Measurements from ENCODE around the gene MAP1B. TPM values are rescaled to one million over a fixed set of nuclear protein-coding genes. Genes with fewer than 3 reads are reported as not detected.

Gene MAP1B
- total and polyA plus RNA-seq, 2 donors from 2014 or later: 3.6 to 57.0 TPM

DNA sequence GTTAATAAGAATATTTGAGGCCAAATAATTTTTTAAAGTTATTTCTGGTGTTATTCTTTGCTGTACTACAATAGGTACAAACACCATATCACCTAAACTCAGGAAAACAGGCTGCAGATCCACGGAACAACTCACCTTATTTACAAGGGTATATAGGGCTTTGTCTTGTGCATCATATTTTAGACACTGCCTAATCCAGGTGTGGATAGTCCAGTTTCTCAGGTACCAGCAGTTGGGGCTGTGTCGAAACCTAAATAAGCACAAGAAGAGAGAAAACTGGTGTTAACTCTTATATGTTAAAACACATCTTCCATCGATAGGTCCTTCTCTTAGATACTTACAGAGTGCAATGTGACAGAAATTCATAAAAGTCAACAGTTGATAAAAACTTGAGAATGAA lies 130.6 kb downstream of the MAP1B start:
- FAIRE-seq (no peak), DNase-seq (no peak)
- H3K4me1 ChIP-seq (ENCODE audit: control insufficient read depth in 2 of 3, insufficient read depth in 2 of 3, low read depth in 1 of 3, low read length in 3 of 3): no peaks in the 10 kb centered on the region
- H3K27ac ChIP-seq (ENCODE audit: low read depth in 2 of 2, low read length in 2 of 2): no peak overlapping the region
- no peaks in the 10 kb centered on the region for H3K27me3 ChIP-seq (ENCODE audit: control insufficient read depth, insufficient read depth, low read length)
- H3K9me3 ChIP-seq (ENCODE audit: control insufficient read depth in 2 of 3, insufficient read depth in 1 of 3, low read length in 3 of 3): no peaks in the 10 kb centered on the region
- intact Hi-C loops (cut with DNase I): no loop called here
- no peak overlapping the region for H3K9ac ChIP-seq (ENCODE audit: low read length in 3 of 3)
- H3K4me3 ChIP-seq (ENCODE audit: low read length in 3 of 3): no peak overlapping the region
- TF ChIP-seq, protein P1, sequence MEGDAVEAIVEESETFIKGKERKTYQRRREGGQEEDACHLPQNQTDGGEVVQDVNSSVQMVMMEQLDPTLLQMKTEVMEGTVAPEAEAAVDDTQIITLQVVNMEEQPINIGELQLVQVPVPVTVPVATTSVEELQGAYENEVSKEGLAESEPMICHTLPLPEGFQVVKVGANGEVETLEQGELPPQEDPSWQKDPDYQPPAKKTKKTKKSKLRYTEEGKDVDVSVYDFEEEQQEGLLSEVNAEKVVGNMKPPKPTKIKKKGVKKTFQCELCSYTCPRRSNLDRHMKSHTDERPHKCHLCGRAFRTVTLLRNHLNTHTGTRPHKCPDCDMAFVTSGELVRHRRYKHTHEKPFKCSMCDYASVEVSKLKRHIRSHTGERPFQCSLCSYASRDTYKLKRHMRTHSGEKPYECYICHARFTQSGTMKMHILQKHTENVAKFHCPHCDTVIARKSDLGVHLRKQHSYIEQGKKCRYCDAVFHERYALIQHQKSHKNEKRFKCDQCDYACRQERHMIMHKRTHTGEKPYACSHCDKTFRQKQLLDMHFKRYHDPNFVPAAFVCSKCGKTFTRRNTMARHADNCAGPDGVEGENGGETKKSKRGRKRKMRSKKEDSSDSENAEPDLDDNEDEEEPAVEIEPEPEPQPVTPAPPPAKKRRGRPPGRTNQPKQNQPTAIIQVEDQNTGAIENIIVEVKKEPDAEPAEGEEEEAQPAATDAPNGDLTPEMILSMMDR (IDR thresholded peaks at IDR 0.05; ENCODE audit: borderline replicate concordance, extremely low read depth, insufficient read depth): no peak
- H3K36me3 ChIP-seq (ENCODE audit: control insufficient read depth in 2 of 3, insufficient read depth in 3 of 3, low read length in 3 of 3): peaks cover 0 to 4% (median 3%) of the 10 kb centered on the region in 3 donors

DNA sequence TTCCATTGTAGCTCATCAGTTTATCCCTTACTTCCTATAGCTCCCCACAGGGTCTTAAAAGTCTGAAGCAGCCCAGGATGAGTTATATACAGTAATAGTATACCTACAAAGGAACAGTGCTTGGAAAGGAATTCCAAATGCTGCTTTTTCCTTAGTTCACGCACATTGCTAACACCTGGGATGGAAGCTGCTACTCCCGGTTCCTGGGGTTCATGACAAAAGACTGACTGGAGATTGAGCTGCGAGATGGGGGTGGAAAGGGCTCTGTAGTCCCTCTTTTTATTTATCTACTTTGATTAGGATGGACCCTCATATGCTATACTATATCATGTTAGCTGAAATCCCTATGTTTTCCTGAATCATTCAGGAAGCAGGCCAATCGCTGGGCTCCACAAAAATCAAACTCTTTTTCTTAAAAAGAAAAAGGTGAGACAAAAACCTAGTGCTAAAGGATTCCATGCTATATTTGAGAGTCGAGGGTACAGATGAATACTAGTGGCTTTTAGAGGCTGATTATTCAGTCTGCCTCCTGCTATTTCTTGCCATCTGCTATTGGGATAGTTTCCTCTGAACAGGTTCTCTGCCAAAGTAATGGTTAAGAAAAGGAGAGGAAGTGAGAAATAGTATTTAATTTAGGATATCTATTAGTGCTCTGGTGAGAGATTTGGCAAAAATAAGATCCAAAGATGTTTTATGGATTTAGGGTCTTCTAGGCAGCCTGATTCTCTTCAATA lies 131.6 kb downstream of the MAP1B start:
- no peak for FAIRE-seq
- TF ChIP-seq, protein P1 (IDR thresholded peaks at IDR 0.05; ENCODE audit: borderline replicate concordance, extremely low read depth, insufficient read depth): no peak
- intact Hi-C loops (cut with DNase I): no loop called here
- Histone ChIP-seq H3K4me1 (ENCODE audit: control insufficient read depth in 2 of 3, insufficient read depth in 2 of 3, low read depth in 1 of 3, low read length in 3 of 3) (no peaks in the 10 kb centered on the region), H3K36me3 (ENCODE audit: control insufficient read depth in 2 of 3, insufficient read depth in 3 of 3, low read length in 3 of 3) (peaks cover 0 to 4% (median 3%) of the 10 kb centered on the region in 3 donors), H3K27ac (ENCODE audit: low read depth in 2 of 2, low read length in 2 of 2) (no peak overlapping the region), H3K9me3 (ENCODE audit: control insufficient read depth in 2 of 3, insufficient read depth in 1 of 3, low read length in 3 of 3) (no peaks in the 10 kb centered on the region), H3K4me3 (ENCODE audit: low read length in 3 of 3) (no peak overlapping the region), H3K9ac (ENCODE audit: low read length in 3 of 3) (no peak overlapping the region), H3K27me3 (ENCODE audit: control insufficient read depth, insufficient read depth, low read length) (no peaks in the 10 kb centered on the region)
- DNase-seq: no peak

GRCh38 chr5:72241346-72242003 lies 134.2 kb downstream of the MAP1B start:
- Histone ChIP-seq H3K9ac (ENCODE audit: low read length in 3 of 3) (no peak overlapping the region), H3K4me1 (ENCODE audit: control insufficient read depth in 2 of 3, insufficient read depth in 2 of 3, low read depth in 1 of 3, low read length in 3 of 3) (no peaks in the 10 kb centered on the region), H3K36me3 (ENCODE audit: control insufficient read depth in 2 of 3, insufficient read depth in 3 of 3, low read length in 3 of 3) (peaks cover 0 to 4% (median 1%) of the 10 kb centered on the region in 3 donors), H3K27ac (ENCODE audit: low read depth in 2 of 2, low read length in 2 of 2) (no peak overlapping the region), H3K9me3 (ENCODE audit: control insufficient read depth in 2 of 3, insufficient read depth in 1 of 3, low read length in 3 of 3) (no peaks in the 10 kb centered on the region), H3K4me3 (ENCODE audit: low read length in 3 of 3) (no peak overlapping the region), H3K27me3 (ENCODE audit: control insufficient read depth, insufficient read depth, low read length) (no peaks in the 10 kb centered on the region)
- DNase-seq: no peak
- TF ChIP-seq, protein P1 (IDR thresholded peaks at IDR 0.05; ENCODE audit: borderline replicate concordance, extremely low read depth, insufficient read depth): no peak
- intact Hi-C loops (cut with DNase I): no loop called here
- FAIRE-seq: no peak

Data from kidney (tissue), 14 donors.